ENCODE measurements around the gene KDM4B.

The KDM4B gene

DNA sequence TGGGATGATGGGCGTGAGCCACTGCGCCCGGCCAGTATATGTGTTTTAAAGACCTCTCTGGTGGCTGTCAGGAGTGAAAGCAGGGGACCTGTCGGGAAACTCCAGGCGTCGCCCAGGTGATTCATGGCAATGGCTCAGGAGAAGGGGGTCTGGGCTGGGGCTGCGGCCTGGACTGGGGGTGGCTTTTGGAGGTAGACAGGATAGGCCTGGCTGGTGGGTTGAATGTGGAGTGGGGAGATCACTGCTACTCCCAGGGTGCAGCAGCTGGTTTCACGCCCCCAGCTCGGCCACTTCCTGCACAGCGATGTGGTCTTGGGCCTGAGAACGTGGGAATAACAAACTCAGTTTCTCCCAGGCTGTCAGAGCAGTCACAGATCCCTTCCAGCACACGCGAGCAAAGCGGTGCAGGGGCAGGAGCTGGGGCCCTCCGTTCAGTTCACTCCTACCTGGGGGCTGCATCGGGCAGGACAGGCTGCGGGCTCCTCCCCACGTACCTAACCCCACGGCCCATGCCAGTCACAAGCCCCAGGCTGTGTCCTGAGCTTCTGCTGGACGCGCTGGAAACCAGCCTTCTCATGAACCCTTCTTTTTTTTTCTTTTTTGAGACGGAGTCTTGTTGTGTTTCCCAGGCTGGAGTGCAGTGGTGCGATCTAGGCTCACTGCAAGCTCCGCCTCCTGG, 18.9 kb downstream of the KDM4B start:
- peak; percentile 48 for DNase-seq (ENCODE audit: low read depth)
- TF ChIP-seq CTCF (IDR thresholded peaks at IDR 0.05; ENCODE audit: low read length, missing control alignments): no peak
- no peak overlapping the region for H3K4me3 ChIP-seq (replicated peaks; ENCODE audit: low read depth, low read length)

DNA sequence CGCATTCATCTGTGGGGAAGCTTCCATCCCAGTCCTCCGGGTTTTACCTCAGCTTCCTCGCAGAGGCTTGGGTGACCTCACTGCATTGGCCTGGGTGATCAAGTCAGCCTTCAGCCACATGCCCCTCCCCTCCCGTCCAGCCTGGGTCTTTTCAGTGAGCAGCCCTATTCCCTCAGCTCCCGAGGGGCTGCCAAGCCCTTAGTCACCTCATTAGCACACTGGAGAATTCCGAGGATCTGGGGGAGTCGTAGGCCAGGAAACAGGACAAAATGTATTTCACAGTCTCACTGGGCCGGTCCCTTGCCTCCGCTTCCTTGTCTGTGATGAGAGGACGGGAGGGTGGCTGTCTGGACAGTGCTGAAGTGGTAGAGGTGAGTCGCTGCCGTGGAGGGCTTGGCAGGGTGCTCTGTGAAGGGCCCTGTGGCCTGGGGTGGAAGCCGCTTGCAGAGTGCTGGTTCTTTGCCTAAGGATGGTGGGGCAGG, 19.9 kb downstream of the KDM4B start:
- TF ChIP-seq CTCF (IDR thresholded peaks at IDR 0.05; ENCODE audit: low read length, missing control alignments): no peak
- DNase-seq (ENCODE audit: low read depth): peak; percentile 85
- no peak overlapping the region for H3K4me3 ChIP-seq (replicated peaks; ENCODE audit: low read depth, low read length)

GRCh38 chr19:4990306-4990705, 21.4 kb downstream of the KDM4B start:
- no peak for TF ChIP-seq CTCF (IDR thresholded peaks at IDR 0.05; ENCODE audit: low read length, missing control alignments)
- no peak overlapping the region for H3K4me3 ChIP-seq (replicated peaks; ENCODE audit: low read depth, low read length)
- DNase-seq (ENCODE audit: low read depth): no peak

- TF ChIP-seq CTCF (IDR thresholded peaks at IDR 0.05; ENCODE audit: low read length, missing control alignments): no peak
- DNase-seq (ENCODE audit: low read depth): no peak
These were observed 22.6 kb downstream of the KDM4B start for GRCh38 chr19:4991538-4991937.

GRCh38 chr19:4991996-4992698, 23.2 kb downstream of the KDM4B start:
- TF ChIP-seq CTCF (IDR thresholded peaks at IDR 0.05; ENCODE audit: low read length, missing control alignments): no peak
- DNase-seq (ENCODE audit: low read depth): no peak
- H3K4me3 ChIP-seq (replicated peaks; ENCODE audit: low read depth, low read length): no peak overlapping the region

More at GRCh38 chr19:4991538-4991937, 22.6 kb downstream of the KDM4B start:
- H3K4me3 ChIP-seq (replicated peaks; ENCODE audit: low read depth, low read length): no peak overlapping the region

GRCh38 chr19:4993683-4994082, 24.8 kb downstream of the KDM4B start:
- H3K4me3 ChIP-seq (replicated peaks; ENCODE audit: low read depth, low read length): no peak overlapping the region
- DNase-seq (ENCODE audit: low read depth): no peak
- TF ChIP-seq CTCF (IDR thresholded peaks at IDR 0.05; ENCODE audit: low read length, missing control alignments): no peak

Data from fibroblast of pulmonary artery (primary cell).